Gastroesophageal sphincter (tissue), 3 donors: Measurements from ENCODE around the gene AGPAT3.

Experiments
- CTCF ChIP-seq, 4 experiments: fragments of 200-600 bp in 2 of 4; fragments of 450-650 bp in 2 of 4; sonication (generic) in 1 of 4; IDR thresholded peaks; one replicate each; pipeline ENCODE4 v1.5.1; 2017 to 2019; ENCODE audit warnings: antibody characterized with exemption in 4 of 4, mild to moderate bottlenecking in 2 of 4, moderate library complexity in 2 of 4
- EP300 ChIP-seq: sonication (generic); formaldehyde crosslinking; IDR thresholded peaks from one replicate; pipeline ENCODE4 v1.6.1; 2017; ENCODE audit warnings: antibody characterized with exemption, mild to moderate bottlenecking
- POLR2A ChIP-seq, 2 donors: fragments of 450-650 bp; IDR thresholded peaks; one replicate each; pipeline ENCODE4 v1.6.1; 2017; ENCODE audit warnings: antibody characterized with exemption in 2 of 2, mild to moderate bottlenecking in 2 of 2, moderate library complexity in 1 of 2

GRCh38 chr21:43922949-43923348, 57.9 kb downstream of the AGPAT3 start:
- TF ChIP-seq CTCF (IDR thresholded peaks at IDR 0.05) (no peak), EP300 (no peak), POLR2A (IDR thresholded peaks at IDR 0.05) (no peak)
